Stimulated activated CD8-positive, alpha-beta memory T cell treated with anti-CD3 and anti-CD28 coated beads, Interleukin-2, amount 100 ng/mL, for 48 hours (primary cell): ENCODE results near the gene COL9A3.

Experiments used
- DNase-seq, 2 donors: peaks; one replicate each; pipeline ENCODE4 v3.0.0-alpha.2; 2020; ENCODE audit warnings: low read depth in 2 of 2

Gene COL9A3

DNA sequence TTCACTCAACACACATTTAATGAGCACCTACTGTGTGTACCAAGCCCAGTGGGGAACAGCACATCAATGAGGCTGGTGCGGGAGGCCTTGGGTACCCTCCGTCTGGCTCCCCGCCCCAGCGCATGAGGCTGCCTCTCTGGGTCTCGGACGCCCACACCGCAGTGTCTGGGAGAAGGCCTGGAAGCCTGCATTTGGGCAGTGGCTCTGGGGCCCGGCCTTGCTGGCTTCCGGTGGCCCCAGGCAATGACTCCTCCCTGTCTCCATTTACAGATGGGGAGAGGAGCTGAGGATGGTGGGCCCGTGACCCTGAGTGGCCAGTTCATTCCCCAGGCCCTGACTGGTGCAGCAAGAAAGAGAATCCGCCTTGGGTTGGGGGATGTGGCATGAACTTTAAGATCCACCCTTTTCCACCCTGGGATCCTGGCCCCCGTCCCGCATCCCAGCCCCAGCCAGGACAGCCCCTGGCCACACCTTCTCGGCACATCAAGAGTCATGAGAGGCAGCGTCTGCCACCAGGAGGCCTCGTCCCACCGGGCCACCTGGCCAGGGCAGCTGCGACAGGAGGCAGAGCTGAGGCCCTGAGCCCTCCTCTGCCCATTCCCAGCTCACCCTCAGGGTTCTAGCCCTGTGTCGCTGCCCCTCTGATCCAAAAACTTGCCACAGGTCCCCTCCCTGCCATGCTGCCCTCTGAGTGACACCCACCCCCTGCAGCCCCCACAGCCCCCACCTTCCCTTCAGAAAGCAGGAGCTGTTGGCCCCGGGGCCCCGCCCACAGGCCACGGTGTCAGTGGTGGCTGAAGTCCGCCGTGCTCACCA lies 38.0 kb upstream of the COL9A3 start:
- DNase-seq = no peak

DNA sequence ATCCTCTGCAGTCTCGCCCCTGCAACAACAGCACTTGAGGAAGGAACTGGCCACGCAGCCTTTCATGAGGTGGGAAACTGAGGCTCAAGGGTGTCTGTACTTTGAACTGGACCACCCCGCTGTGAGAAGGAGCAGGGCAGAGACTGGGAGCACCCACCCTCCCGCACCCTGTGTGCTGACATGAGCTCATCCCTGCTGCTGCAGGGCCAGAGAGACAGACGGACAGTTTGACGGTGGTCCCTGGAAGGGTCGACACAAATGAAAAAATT lies 37.5 kb upstream of the COL9A3 start:
- no peak for DNase-seq

DNA sequence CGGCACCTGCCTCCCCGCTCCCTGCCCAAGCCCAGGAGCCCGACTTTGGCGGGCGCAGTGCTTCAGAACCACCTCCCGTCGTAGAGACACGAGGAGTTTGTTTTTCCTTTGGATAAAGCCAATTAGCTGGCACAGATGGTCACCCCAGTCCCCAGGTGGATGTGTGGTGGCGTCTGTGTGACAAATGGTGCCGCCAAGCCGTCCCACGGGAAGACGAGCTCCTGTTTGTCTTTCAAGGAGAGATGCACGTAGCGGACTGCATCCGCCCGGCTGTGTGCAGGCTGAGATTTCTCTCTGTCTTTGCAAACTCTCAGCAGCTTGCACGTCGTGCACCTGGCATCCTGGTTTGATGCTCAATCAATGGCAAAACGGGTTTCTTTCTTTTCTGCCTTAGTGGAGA lies 36.6 kb upstream of the COL9A3 start:
- no peak for DNase-seq

DNA sequence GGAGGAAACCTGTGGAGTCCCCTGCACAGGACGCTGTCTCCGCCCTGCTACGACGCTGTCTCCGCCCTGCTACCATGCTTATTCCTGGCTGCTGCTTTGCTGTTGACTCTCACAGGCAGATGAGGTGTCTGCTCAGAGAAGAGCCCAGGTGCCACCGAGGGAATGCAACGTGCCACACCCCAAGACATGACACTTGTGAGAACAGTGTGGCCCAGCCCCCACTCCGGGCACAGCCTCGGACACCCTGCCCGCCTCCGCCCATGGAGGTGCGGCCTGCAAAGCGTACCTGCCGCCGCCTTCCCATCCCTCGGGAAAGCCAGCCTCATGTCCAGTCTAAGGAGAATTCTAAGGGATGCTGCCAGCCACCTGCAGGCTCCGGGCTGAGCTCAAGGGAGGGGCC lies 36.2 kb upstream of the COL9A3 start:
- no peak for DNase-seq

DNA sequence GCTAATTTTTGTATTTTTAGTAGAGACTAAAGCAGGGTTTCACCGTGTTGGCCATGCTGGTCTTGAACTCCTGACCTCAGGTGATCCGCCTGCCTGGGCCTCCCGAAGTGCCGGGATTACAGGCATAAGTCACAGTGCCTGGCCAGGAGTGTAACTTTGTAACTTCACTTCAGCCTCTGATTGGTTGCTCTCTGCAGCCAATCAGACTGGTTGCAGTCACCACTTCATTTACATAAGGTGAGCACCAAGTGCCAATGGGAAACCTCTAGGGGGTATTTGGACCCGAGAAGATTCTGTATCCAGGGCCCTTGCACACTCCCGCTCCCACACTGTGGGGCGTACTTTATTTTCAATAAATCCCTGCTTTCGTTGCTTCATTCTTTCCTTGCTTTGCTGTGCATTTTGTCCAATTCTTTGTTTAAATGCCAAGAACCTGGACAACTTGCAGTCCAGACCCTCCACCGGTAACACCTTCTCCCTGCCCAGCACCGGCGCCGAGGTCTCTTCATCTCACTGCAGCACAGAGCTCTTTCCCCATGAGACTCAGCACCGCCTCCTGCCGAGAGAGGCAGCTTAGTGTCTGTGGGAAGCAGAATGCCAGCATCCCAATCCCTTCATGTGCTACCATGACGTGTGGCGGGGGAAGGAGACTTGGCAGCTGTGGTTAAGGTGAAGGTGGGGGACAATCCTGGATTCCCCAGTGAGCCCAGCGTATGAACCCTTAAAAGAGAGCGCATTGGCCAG lies 34.5 kb upstream of the COL9A3 start:
- DNase-seq = no peak

DNA sequence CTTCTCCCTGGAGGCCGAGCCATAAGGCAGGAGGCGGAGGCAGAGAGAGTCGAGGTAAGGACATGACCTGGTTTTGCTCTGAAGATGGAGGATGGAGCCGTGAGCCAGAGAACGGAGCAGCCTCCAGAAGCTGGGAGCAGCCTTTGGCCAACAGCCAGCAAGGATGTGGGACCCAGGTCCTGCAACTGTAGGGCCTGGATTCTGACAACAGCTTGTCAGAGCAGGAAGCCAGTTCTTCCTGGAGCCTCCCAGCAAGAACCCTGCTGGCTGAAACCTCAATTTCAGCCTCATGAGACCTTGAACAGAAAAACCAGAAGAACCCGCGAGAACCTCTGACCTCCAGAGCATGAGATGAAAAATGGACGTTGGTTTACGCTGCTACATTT lies 34.0 kb upstream of the COL9A3 start:
- DNase-seq = no peak

DNA sequence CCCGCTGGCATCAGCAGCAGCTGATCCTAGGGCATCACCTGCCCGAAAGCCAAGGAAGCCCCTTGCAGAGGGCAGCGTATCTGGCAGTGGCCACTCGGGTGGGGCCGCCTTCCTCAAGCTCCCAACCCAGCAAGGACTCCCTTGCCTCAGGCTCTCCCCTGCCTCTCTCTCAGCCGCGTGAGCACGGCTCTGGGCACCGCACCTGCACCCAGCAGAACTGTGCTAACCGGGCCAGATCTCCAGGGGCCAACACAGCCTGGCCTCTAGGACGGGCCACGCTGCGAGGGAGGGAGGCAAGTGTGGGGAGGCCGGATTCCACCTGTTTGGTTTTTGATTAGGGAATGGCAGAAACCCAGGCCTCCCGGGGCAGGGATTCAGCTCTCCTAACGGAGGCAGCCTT lies 32.4 kb upstream of the COL9A3 start:
- DNase-seq = no peak

DNA sequence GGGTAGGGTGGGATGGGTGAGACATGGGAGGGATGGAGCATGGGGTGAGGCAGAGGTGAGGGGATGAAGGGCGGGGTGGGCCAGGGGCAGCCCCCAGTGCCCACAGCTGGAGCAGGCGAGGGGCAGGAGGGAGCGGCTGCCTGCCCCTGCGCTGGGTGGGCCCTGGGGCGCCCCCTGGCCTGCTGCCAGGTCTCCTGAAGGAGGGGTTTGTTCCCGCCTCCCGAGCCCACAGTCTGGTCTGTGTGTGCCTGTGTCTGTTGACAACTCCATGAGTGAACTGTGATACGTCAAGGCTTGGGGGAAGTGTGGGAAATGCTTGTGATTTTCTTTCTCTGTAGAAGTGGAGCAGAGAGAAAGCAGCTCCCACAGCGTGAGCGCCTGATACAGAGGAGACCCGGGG lies 31.5 kb upstream of the COL9A3 start:
- DNase-seq = no peak

DNA sequence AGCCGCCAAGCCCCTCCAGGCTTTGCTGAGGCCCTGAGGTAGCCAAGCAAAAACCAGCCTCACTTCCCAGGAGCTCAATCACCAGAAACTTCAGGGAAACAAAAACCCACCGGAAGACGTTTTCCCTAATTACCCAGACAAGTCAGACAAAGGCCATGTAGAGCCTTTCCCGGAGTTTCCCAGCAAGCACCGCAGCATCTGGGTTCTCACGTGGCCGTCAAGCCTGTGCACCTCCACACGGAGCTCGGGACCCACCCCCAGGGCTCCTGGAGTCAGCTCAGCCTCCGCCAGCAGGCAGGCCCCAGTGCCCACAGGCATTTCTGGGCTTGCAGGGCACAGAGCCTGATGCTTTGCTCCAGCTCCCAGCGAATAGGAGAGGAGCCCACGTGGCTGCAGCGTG lies 30.7 kb upstream of the COL9A3 start:
- DNase-seq = no peak

DNA sequence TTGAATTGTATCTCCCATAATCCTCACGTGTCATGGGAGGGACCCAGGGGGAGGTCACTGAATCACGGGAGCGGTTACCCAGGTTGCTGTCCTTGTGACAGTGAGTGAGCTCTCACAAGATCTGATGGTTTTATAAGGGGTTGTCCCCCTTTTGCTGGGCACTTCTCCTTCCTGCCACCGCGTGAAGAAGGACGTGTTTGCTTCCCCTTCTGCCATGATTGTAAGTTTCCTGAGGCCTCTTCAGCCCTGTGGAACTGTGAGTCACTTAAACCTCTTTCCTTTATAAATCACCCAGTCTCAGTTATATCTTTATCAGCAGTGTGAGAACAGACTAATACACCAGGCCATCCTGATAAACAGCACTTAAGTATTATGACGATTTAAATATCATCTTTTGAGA lies 29.5 kb upstream of the COL9A3 start:
- no peak for DNase-seq

DNA sequence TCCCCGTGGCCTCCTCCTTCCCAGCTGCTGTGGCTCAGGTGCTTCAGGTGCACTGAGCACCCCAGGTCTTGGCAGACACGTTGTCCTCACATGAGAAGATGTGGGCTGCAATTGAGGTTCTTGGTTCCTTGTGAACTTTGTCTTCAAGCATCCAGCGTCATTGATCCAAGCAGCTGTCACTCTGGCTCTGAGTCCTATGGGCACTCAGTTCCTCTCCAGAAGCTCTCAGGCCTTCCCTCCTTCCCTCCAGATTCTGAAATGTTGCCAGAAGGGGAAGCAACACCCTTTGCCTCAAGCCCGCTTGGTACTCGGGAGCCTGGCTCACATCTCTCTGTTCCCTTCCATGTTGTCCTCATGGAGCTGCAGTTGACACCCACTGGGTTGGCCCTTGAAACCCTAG lies 29.0 kb upstream of the COL9A3 start:
- DNase-seq = no peak

DNA sequence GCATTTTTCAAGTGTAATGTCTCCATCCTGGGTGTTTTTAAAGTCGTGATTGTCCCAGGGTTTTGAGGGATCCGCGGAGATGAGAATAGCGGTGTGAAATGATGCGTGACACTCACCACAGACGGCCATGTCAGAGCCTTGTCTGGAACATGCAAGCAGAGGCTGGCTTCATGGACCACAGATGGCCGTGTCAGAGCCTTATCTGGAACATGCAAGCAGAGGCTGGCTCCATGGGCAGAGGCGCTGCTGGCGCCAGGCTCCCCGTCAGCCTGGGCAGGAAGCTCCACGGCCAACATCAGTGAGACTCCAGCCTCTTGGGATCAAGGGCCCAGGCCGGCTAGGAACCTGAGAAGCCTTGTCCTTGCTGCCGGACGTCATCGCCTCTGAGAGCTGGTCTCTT lies 28.2 kb upstream of the COL9A3 start:
- no peak for DNase-seq

DNA sequence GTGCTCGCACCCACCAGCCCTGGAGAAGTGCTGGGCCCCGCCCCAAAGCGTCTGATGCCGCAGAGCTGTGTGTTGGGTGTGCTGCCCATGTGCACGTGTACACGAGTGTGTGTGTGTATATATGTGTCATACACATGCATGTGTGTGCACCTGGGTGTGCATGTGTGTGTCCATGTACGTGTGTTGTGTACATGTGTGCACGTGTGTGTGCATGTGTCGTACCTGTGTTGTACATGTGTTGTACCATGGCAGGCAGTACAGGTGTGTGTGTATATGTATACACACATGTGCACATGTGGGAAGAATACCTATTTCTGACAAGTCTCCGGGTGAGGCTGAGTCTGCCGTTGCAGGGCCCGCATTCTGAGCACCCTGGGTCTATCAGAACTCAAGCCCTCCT lies 26.8 kb upstream of the COL9A3 start:
- DNase-seq = no peak

DNA sequence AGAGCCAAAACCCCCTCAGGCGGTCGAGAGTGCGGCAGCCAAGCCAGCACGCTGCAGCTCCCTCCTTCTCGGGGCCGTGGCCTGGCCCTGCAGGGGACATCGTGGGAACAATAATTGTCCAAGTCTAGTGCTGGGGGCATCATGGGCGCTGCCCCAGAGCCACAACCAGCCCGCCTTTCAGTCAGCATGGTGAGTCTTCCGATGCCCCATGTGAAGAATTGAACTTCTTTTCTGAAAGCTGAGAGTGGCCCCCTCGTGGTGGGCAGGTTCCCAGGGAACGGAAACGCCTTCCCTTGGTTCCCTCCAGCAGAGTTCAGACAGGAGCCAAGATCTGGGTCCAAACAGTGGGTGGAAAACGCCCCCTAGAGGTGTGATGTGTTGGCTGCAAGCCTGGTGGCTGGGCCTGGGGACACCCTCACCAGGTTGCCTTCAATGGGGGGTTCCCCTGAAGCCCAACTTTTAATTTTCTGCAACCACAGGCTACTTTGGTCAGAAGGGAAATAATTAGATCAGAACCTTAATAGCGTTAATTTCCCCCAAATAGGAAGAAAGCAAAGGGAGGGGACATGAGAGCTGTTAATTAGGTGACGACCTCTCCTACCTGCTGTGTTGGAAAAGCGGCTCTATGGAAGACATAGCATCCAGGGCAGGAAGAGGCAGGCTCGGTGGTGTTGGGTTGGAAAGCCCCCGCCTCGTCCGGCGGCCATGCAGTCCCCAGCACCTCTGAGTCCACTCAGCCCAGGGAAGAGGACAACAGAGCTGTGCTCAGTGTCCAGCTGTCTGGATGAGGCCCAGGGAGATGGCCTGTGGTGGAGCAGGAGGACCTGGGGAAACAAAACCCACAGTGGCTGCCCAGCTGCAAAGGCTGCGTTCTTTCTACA lies 25.3 kb upstream of the COL9A3 start:
- peak; percentile 53 to 65 for DNase-seq

DNA sequence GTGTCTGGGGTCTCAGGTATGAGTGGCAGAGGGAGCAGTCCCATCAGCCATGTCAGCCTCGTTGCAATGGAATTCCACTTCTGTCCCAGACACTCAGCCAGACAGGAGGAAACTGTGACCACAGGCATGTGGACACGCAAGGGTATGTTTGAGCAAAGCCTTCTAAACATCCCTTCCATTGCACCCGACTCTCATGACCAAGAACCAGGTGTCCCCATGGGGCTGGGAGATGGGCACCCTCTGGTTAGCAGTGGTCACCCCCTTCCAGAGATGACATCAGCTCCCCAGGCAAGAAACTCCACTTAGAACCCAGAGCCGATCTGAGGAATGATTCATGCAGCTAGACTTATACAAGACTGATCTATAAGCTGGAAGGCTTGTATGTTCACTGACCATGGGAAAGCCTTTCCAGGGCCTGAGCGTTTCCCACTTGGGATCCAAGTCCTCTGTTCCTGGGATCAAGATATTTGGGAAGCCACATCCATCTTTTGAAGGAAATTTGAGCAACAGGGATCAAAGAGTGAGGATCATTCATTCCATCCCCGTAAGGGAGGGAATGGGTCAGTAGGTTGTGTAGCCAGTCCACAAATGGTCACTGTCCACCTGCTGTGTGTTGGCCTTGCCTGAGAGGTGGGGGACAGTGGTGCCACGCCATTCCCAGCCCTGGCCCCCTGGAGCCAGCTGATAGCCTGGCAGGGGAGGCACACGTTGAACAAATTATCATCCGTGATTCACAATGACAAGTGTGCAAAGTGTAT lies 24.5 kb upstream of the COL9A3 start:
- no peak for DNase-seq

DNA sequence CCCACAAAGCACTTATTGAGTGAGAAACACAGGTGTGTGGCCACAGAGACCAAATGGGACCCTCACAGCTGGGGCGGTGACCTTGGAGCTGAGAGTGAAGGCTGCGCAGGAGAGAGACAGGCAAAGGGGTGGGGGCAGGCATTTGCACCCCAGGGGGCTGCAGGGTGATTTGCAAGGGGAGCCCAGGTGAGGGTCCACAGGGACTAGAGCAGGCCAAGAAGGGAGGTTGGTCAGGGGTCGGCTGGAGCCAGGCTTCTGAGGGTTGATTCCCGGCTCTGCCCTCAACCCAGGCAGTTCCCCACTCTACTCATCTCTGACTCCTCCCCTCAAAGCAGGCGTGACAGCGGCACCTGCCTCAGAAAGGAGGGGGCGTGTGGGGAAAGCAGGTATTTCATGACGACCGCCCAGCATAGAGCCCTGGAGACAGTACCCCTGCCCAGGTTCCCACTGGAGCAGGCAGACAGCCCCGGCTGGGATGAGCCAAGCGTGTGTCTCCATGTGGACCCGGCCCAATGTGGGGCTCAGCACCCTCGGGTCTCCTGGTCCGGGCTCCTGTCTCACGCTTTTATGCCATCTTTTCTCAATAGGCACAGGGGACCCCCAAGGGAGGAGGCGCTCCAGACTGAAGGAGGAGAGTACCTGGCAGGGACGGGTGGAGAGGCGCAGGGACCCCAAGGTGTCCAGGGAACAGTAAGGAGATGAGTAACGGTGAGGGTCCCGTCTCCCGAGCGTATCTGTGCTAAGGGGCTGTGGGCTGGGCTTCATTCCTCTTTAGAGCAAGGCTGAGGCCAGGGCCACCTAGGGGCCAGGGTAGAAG lies 23.7 kb upstream of the COL9A3 start:
- DNase-seq = no peak

DNA sequence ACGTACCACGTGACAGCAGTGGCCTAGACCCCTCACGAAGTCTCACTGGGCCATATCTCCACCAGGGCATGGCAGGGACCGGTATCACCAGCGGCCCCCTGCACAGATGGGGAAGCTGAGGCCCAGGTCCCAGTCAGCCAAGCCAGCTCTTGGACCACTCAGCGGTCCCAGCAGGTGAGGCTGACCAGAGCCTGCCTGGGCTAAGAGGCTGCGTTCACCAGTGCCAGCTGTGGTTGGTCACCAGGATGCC lies 23.2 kb upstream of the COL9A3 start:
- DNase-seq = no peak

DNA sequence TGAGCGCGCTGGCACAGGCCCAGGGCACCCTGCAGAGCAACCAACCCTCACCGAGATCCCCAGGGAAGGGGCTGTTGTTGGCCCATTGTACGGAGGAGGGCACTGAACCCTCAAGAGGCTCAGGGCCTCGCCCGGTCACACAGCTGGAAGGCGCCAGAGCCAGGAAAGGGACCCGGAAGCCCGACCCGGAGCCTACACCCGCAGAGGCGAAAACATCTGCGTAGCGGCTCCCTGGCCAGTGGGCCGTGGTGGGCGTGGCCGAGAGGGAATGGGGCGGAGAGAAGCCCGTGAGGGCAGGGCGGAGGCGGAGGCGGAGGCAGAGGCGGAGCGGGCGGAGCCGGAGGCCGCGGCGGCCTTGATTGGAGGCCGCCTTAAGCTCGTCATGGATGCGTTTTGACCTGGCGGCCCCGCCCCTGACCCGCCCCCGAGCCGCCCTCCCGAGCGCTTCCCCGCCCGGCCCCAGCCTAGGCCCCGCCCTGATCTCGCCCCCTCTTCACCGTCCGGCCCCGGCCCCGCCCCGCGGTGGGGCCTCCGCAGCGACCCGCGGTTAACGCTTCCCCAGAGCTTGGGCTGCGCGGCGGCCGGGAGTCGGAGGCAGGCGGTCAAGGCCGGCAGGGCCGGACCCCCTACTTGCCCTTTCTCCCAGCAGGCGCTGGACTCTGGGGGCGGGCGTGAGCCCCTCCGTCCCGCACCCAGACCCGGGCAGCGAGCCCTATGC lies 22.7 kb upstream of the COL9A3 start:
- peak; percentile 92 to 95 for DNase-seq

DNA sequence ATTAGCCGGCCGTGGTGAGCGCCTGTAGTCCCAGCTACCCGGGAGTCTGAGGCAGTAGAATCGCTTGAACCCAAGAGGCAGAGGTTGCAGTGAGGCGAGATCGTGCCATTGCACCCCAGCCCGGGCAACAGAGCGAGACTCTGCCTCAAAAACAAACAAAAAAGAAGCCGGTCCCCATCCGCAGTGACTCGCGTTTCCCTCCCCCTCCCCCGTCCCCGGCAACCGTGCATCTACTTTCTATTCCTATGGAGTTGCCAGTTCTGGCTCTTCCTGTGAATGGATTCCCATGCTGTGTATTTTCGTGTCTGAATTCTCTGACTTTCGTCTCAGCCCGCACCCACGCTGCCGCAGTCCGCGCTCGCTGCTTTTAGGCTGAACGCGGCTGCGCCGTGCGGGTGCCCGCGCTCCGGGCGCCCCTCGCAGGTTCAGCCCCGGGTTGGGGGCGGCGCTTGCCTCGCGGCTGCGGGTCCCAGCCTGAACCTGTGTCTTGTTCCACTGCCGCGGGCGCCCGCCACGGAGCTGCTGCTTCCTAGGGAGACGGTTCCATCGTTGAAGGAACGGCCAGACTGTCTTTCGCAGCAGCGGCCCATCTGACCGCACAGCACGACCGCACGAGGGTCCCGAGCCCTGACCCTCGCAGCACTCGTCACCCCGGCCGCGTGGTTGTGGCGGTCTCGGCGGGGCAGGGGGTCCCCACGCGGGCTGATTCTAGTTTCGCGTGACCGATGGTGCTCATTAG lies 21.7 kb upstream of the COL9A3 start:
- DNase-seq = peak; percentile 53 to 68
